ENCODE data around the gene TCF3.

The TCF3 gene

GRCh38 chr19:1618157-1619093, 34.0 kb downstream of the TCF3 start:
- no peak for TF ChIP-seq CREB1 (IDR thresholded peaks at IDR 0.05; ENCODE audit: low read depth)
- no peak for TF ChIP-seq FOXM1 (IDR thresholded peaks at IDR 0.05; ENCODE audit: borderline replicate concordance, low read depth)
- TF ChIP-seq RAD21 (IDR thresholded peaks at IDR 0.05; ENCODE audit: low read depth): peak; percentile 33; the same call in 1 of the 2 replicates
- no peak for TF ChIP-seq EGR1 (IDR thresholded peaks at IDR 0.05)
- TF ChIP-seq USF1 (IDR thresholded peaks at IDR 0.05): no peak
- no peak for TF ChIP-seq MAX (IDR thresholded peaks at IDR 0.05)

- TF ChIP-seq FOXM1 (IDR thresholded peaks at IDR 0.05; ENCODE audit: borderline replicate concordance, low read depth) (no peak), MAX (IDR thresholded peaks at IDR 0.05) (no peak), TEAD4 (IDR thresholded peaks at IDR 0.05) (no peak), TAF1 (IDR thresholded peaks at IDR 0.05; ENCODE audit: low read depth) (no peak), TCF12 (IDR thresholded peaks at IDR 0.05; ENCODE audit: low read depth) (no peak), RAD21 (IDR thresholded peaks at IDR 0.05; ENCODE audit: low read depth) (no peak), EGR1 (IDR thresholded peaks at IDR 0.05) (no peak), NFIC (IDR thresholded peaks at IDR 0.05) (no peak), USF1 (IDR thresholded peaks at IDR 0.05) (no peak), REST (IDR thresholded peaks at IDR 0.05; ENCODE audit: low read depth) (no peak), EP300 (IDR thresholded peaks at IDR 0.05; ENCODE audit: borderline replicate concordance) (no peak), YY1 (IDR thresholded peaks at IDR 0.05; ENCODE audit: low read depth) (no peak), CEBPB (IDR thresholded peaks at IDR 0.05) (no peak), ZBTB7A (IDR thresholded peaks at IDR 0.05; ENCODE audit: low read depth) (no peak), CREB1 (IDR thresholded peaks at IDR 0.05; ENCODE audit: low read depth) (no peak)
Measured at GRCh38 chr19:1616875-1617274, 35.5 kb downstream of the TCF3 start.

- no peak for TF ChIP-seq RAD21 (IDR thresholded peaks at IDR 0.05; ENCODE audit: low read depth)
Measured at GRCh38 chr19:1616396-1616795, 36.0 kb downstream of the TCF3 start.

GRCh38 chr19:1615156-1615765, 37.2 kb downstream of the TCF3 start:
- TF ChIP-seq NFIC (IDR thresholded peaks at IDR 0.05): no peak
- TF ChIP-seq TEAD4 (IDR thresholded peaks at IDR 0.05): no peak
- no peak for TF ChIP-seq EGR1 (IDR thresholded peaks at IDR 0.05)
- TF ChIP-seq TAF1 (IDR thresholded peaks at IDR 0.05; ENCODE audit: low read depth): no peak
- TF ChIP-seq TCF12 (IDR thresholded peaks at IDR 0.05; ENCODE audit: low read depth): no peak
- TF ChIP-seq EP300 (IDR thresholded peaks at IDR 0.05; ENCODE audit: borderline replicate concordance): no peak
- no peak for TF ChIP-seq FOXM1 (IDR thresholded peaks at IDR 0.05; ENCODE audit: borderline replicate concordance, low read depth)
- TF ChIP-seq YY1 (IDR thresholded peaks at IDR 0.05; ENCODE audit: low read depth): no peak
- TF ChIP-seq CEBPB (IDR thresholded peaks at IDR 0.05): no peak
- no peak for TF ChIP-seq REST (IDR thresholded peaks at IDR 0.05; ENCODE audit: low read depth)
- TF ChIP-seq CREB1 (IDR thresholded peaks at IDR 0.05; ENCODE audit: low read depth): no peak
- TF ChIP-seq MAX (IDR thresholded peaks at IDR 0.05): no peak
- no peak for TF ChIP-seq RAD21 (IDR thresholded peaks at IDR 0.05; ENCODE audit: low read depth)
- TF ChIP-seq ZBTB7A (IDR thresholded peaks at IDR 0.05; ENCODE audit: low read depth): no peak

- no peak for TF ChIP-seq USF1 (IDR thresholded peaks at IDR 0.05)
Measured at GRCh38 chr19:1613808-1614570, 38.4 kb downstream of the TCF3 start.

All from Ishikawa (cell line).